Common myeloid progenitor, CD34-positive (primary cell): ENCODE results near the gene FAM222B.

Experiments
- CTCF ChIA-PET: fragments of 350-600 bp; sonication (Branson Sonifier 250); formaldehyde crosslinking; loops from one replicate; lab custom pipeline; 2021; ENCODE audit warnings: antibody characterized with exemption; lab: Charles Lee
- POLR2A ChIA-PET: fragments of 350-600 bp; sonication (Branson Sonifier 250); formaldehyde crosslinking; loops from one replicate; lab custom pipeline; 2021; ENCODE audit warnings: antibody characterized with exemption; lab: Charles Lee
- DNase-seq, 3 donors: peaks; one replicate each; pipeline versions ENCODE4 v3.0.0 to v3.0.0-alpha.2; 2013
- H3K27ac ChIP-seq, 2 experiments: 1 replicate in 1 of 2; 2 replicates in 1 of 2; pipeline ENCODE4 v1.7.0; 2013; ENCODE audit warnings: inconsistent platforms in 2 of 2, low read length in 2 of 2, mild to moderate bottlenecking in 2 of 2, low read depth in 1 of 2, moderate library complexity in 1 of 2; ENCODE audit not compliant: severe bottlenecking in 2 of 2, insufficient read depth in 1 of 2, poor library complexity in 1 of 2
- H3K27me3 ChIP-seq, 5 experiments: replicated peaks in 2 of 5; 1 replicate in 3 of 5; 2 replicates in 2 of 5; pipeline versions ENCODE4 v1.6.1 to v1.7.0; 2013; ENCODE audit warnings: low read length in 4 of 5, mild to moderate bottlenecking in 2 of 5, moderate library complexity in 2 of 5, inconsistent platforms in 1 of 5; ENCODE audit not compliant: insufficient read depth in 5 of 5, control insufficient read depth in 4 of 5
- H3K36me3 ChIP-seq, 4 experiments: 1 replicate in 2 of 4; 2 replicates in 2 of 4; pipeline versions ENCODE4 v1.6.1 to v1.7.0; 2013; ENCODE audit warnings: low read length in 3 of 4, control low read depth in 1 of 4, mild to moderate bottlenecking in 1 of 4; ENCODE audit not compliant: control insufficient read depth in 4 of 4, insufficient read depth in 4 of 4
- H3K4me1 ChIP-seq, 4 experiments: 1 replicate in 3 of 4; 2 replicates in 1 of 4; pipeline versions ENCODE4 v1.6.1 to v1.7.1; 2013; ENCODE audit warnings: low read length in 3 of 4, mild to moderate bottlenecking in 3 of 4, control low read depth in 1 of 4, inconsistent platforms in 1 of 4, moderate library complexity in 1 of 4; ENCODE audit not compliant: control insufficient read depth in 4 of 4, insufficient read depth in 4 of 4; ENCODE audit errors: control extremely low read depth in 1 of 4
- H3K4me3 ChIP-seq, 7 experiments: 1 replicate in 4 of 7; 2 replicates in 3 of 7; pipeline versions ENCODE4 v1.5.1 to v1.7.0; 2013; ENCODE audit warnings: mild to moderate bottlenecking in 7 of 7, low read length in 6 of 7, moderate library complexity in 6 of 7, inconsistent platforms in 2 of 7, low read depth in 2 of 7, control low read depth in 1 of 7; ENCODE audit not compliant: insufficient read depth in 4 of 7, control insufficient read depth in 1 of 7; ENCODE audit errors: extremely low read depth in 1 of 7
- H3K9me3 ChIP-seq, 5 experiments: 1 replicate in 4 of 5; 2 replicates in 1 of 5; pipeline versions ENCODE4 v1.6.1 to v1.7.1; 2013; ENCODE audit warnings: low read length in 4 of 5, mild to moderate bottlenecking in 2 of 5, inconsistent platforms in 1 of 5, low read depth in 1 of 5, moderate library complexity in 1 of 5; ENCODE audit not compliant: control insufficient read depth in 4 of 5, insufficient read depth in 2 of 5; ENCODE audit errors: control extremely low read depth in 1 of 5
- WGBS: methylation state at CpG from one replicate; pipeline ENCODE4 v1.1.5; 2013; ENCODE audit not compliant: insufficient coverage; 5-methylcytosine and 5-hydroxymethylcytosine counted together

The FAM222B gene

GRCh38 chr17:28717578-28718332 is 124.8 kb downstream of the FAM222B start, which contains the start of gene RAB34:
TSS of gene RAB34 (minus strand) at chr17:28717868. CDS start at chr17:28717266, 602 bp downstream.
- H3K4me1 ChIP-seq, result peaks cover 11 to 57% (median 50%) of the 10 kb centered on the region in 4 experiments
- ChIA-PET POLR2A (no interaction called here), CTCF (interaction anchor here (0.9 kb wide), 1 partner anchor 13 kb away, joined by 5 read pairs; no protein-coding TSS in a partner anchor)

GRCh38 chr17:28716740-28717577 is 125.6 kb downstream of the FAM222B start:
- POLR2A ChIA-PET, result no interaction called here
- Histone ChIP-seq H3K27me3 (no peaks in the 10 kb centered on the region), H3K27ac (peak overlapping the region in 1 of 2 experiments; percentile 68), H3K4me1 (peaks cover 11 to 57% (median 50%) of the 10 kb centered on the region in 4 experiments), H3K4me3 (peak overlapping the region; percentile 33 to 98 (median 67)), H3K9me3 (no peaks in the 10 kb centered on the region), H3K36me3 (peaks cover 0 to 41% (median 28%) of the 10 kb centered on the region in 4 experiments)
- CTCF ChIA-PET, result interaction anchor here (0.6 to 2.1 kb wide), 6 partner anchors 10 to 643 kb away, joined by 3 to 7 read pairs (median 4); no protein-coding TSS in a partner anchor
- 18% methylated on average over 48 of the region's 63 CpGs for WGBS
- peak in 1 of 3 donors; percentile 39 for DNase-seq

More at GRCh38 chr17:28717578-28718332, 124.8 kb downstream of the FAM222B start, which contains the start of gene RAB34:
- Histone ChIP-seq H3K4me3 (peak within 1 kb of the TSS; percentile 33 to 98 (median 67)), H3K36me3 (peaks cover under 1 to 49% (median 36%) of the 10 kb centered on the region in 4 experiments), H3K27ac (peak within 1 kb of the TSS in 1 of 2 experiments; percentile 68), H3K27me3 (no peaks in the 10 kb centered on the region), H3K9me3 (no peaks in the 10 kb centered on the region)
- DNase-seq, result peak; percentile 74 to 92 (median 87)
- under 1% methylated on average over 37 of the region's 60 CpGs for WGBS

GRCh38 chr17:28715217-28715616 is 127.4 kb downstream of the FAM222B start:
- Histone ChIP-seq H3K4me1 (peaks cover 6 to 51% (median 50%) of the 10 kb centered on the region in 4 experiments), H3K27me3 (no peaks in the 10 kb centered on the region), H3K27ac (no peak overlapping the region), H3K9me3 (no peaks in the 10 kb centered on the region), H3K36me3 (peaks cover 0 to 24% (median 24%) of the 10 kb centered on the region in 4 experiments), H3K4me3 (no peak overlapping the region)
- no CpG with 5 or more reads among the region's 2 CpGs for WGBS
- CTCF ChIA-PET, result interaction anchor here (1.7 to 2.1 kb wide), 3 partner anchors 12 to 59 kb away, joined by 3 to 7 read pairs (median 5); no protein-coding TSS in a partner anchor
- POLR2A ChIA-PET, result no interaction called here
- DNase-seq, result no peak

GRCh38 chr17:28714281-28714680 is 128.3 kb downstream of the FAM222B start:
- CTCF ChIA-PET, result no interaction called here
- Histone ChIP-seq H3K9me3 (no peaks in the 10 kb centered on the region), H3K27me3 (no peaks in the 10 kb centered on the region), H3K4me1 (peaks cover 5 to 52% (median 50%) of the 10 kb centered on the region in 4 experiments), H3K27ac (no peak overlapping the region), H3K36me3 (peaks cover 0 to 24% (median 23%) of the 10 kb centered on the region in 4 experiments), H3K4me3 (no peak overlapping the region)
- DNase-seq, result no peak
- POLR2A ChIA-PET, result no interaction called here
- WGBS, result 94% methylated on average over 2 of the region's 3 CpGs

- Histone ChIP-seq H3K27ac (no peak overlapping the region), H3K36me3 (peaks cover 0 to 24% (median 23%) of the 10 kb centered on the region in 4 experiments), H3K27me3 (no peaks in the 10 kb centered on the region), H3K4me3 (peak overlapping the region in 3 of 7 experiments; percentile 72 to 81 (median 77)), H3K9me3 (no peaks in the 10 kb centered on the region), H3K4me1 (peaks cover 0 to 38% (median 36%) of the 10 kb centered on the region in 4 experiments)
- DNase-seq, result no peak
- 92% methylated on average over 5 of the region's 7 CpGs for WGBS
- POLR2A ChIA-PET, result interaction anchor here (0.6 to 0.9 kb wide), 2 partner anchors 51 to 52 kb away, joined by 3 to 5 read pairs; partner anchors contain the start of genes SDF2 and SUPT6H
- CTCF ChIA-PET, result interaction anchor here (1.6 to 3.0 kb wide), 5 partner anchors 9 to 37 kb away, joined by 6 to 12 read pairs (median 9); no protein-coding TSS in a partner anchor
These were observed 129.7 kb downstream of the FAM222B start for GRCh38 chr17:28712705-28713415.
